Prostate gland (tissue), 2 donors: ENCODE data around the gene SLC30A10. TPM values are rescaled to one million over a fixed set of nuclear protein-coding genes. Genes with fewer than 3 reads are reported as not detected.

ENCODE experiments used
- DNase-seq: peaks from one replicate; pipeline ENCODE4 v3.0.0-alpha.2; 2019; ENCODE audit warnings: low spot score
- H3K27ac ChIP-seq, 2 donors: fragments of 200-600 bp; sonication (generic); 2 replicates each; pipeline ENCODE4 v1.5.1; 2017 to 2019
- H3K27me3 ChIP-seq: fragments of 200-600 bp; sonication (generic); replicated peaks from 2 replicates; pipeline ENCODE4 v1.5.1; 2019; ENCODE audit not compliant: insufficient read depth
- H3K36me3 ChIP-seq, 2 donors: fragments of 200-600 bp; sonication (generic); 1 replicate in 1 of 2; 2 replicates in 1 of 2; pipeline versions ENCODE4 v1.5.1 to v1.8.1; 2017 to 2019
- H3K4me1 ChIP-seq: fragments of 200-600 bp; sonication (generic); replicated peaks from 2 replicates; pipeline ENCODE4 v1.5.1; 2019
- H3K4me3 ChIP-seq, 2 donors: fragments of 200-600 bp; sonication (generic); 2 replicates each; pipeline ENCODE4 v1.5.1; 2017 to 2019
- H3K9me3 ChIP-seq: fragments of 200-600 bp; sonication (generic); 2 replicates; pipeline ENCODE4 v1.5.1; 2017
- POLR2A ChIP-seq: fragments of 450-650 bp; IDR thresholded peaks from one replicate; pipeline ENCODE4 v1.6.1; 2016; ENCODE audit warnings: antibody characterized with exemption, mild to moderate bottlenecking
- POLR2AphosphoS5 ChIP-seq: sonication (generic); formaldehyde crosslinking; IDR thresholded peaks from one replicate; pipeline ENCODE4 v1.6.1; 2017; ENCODE audit warnings: antibody characterized with exemption
- WGBS: methylation state at CpG from one replicate; pipeline ENCODE4 v1.1.5; 2018; 5-methylcytosine and 5-hydroxymethylcytosine counted together
- intact Hi-C: fragments of 100-400 bp; cut with DNase I; formaldehyde crosslinking; loops from one replicate; pipeline ENCODE4 v1.14.2; 2022
- total RNA-seq, 2 donors: library from RNA; depleted of rRNA; stranded (reverse); fragments of >200 nt; gene quantifications; one replicate each; pipeline ENCODE4 v1.1.0, GENCODE V29; 2016
- TF ChIP-seq, protein P1 (sequence below), 4 experiments: fragments of 200-600 bp in 2 of 4; fragments of 450-650 bp in 2 of 4; sonication (generic) in 2 of 4; IDR thresholded peaks; 1 replicate in 3 of 4; 2 replicates in 1 of 4; pipeline ENCODE4 v1.5.1; 2016 to 2019; ENCODE audit warnings: antibody characterized with exemption in 4 of 4, mild to moderate bottlenecking in 2 of 4, moderate library complexity in 2 of 4

SLC30A10 gene
- total RNA-seq, 2 donors from 2014 or later = 0.18 to 1.4 TPM

GRCh38 chr1:219965285-219966070, 37.1 kb upstream of the SLC30A10 start:
- H3K27ac ChIP-seq = no peak overlapping the region
- WGBS = 81% methylated on average over 6 of the region's 6 CpGs
- no peaks in the 10 kb centered on the region for H3K27me3 ChIP-seq
- intact Hi-C loops = no loop called here
- no peak overlapping the region for H3K4me3 ChIP-seq
- TF ChIP-seq POLR2AphosphoS5 (no peak), POLR2A (no peak)
- TF ChIP-seq, protein P1, sequence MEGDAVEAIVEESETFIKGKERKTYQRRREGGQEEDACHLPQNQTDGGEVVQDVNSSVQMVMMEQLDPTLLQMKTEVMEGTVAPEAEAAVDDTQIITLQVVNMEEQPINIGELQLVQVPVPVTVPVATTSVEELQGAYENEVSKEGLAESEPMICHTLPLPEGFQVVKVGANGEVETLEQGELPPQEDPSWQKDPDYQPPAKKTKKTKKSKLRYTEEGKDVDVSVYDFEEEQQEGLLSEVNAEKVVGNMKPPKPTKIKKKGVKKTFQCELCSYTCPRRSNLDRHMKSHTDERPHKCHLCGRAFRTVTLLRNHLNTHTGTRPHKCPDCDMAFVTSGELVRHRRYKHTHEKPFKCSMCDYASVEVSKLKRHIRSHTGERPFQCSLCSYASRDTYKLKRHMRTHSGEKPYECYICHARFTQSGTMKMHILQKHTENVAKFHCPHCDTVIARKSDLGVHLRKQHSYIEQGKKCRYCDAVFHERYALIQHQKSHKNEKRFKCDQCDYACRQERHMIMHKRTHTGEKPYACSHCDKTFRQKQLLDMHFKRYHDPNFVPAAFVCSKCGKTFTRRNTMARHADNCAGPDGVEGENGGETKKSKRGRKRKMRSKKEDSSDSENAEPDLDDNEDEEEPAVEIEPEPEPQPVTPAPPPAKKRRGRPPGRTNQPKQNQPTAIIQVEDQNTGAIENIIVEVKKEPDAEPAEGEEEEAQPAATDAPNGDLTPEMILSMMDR (IDR thresholded peaks at IDR 0.05) = no peak
- DNase-seq = no peak
- H3K4me1 ChIP-seq = no peaks in the 10 kb centered on the region
- no peaks in the 10 kb centered on the region for H3K36me3 ChIP-seq
- H3K9me3 ChIP-seq = no peaks in the 10 kb centered on the region

GRCh38 chr1:219963432-219963831, 35.1 kb upstream of the SLC30A10 start:
- H3K36me3 ChIP-seq = no peaks in the 10 kb centered on the region
- no peaks in the 10 kb centered on the region for H3K4me1 ChIP-seq
- intact Hi-C loops = no loop called here
- no peak overlapping the region for H3K27ac ChIP-seq
- 82% methylated on average over 7 of the region's 7 CpGs for WGBS
- DNase-seq = peak; percentile 7
- TF ChIP-seq, protein P1 (IDR thresholded peaks at IDR 0.05) = no peak
- TF ChIP-seq POLR2A = no peak
- H3K27me3 ChIP-seq = no peaks in the 10 kb centered on the region
- no peaks in the 10 kb centered on the region for H3K9me3 ChIP-seq
- no peak overlapping the region for H3K4me3 ChIP-seq

DNA sequence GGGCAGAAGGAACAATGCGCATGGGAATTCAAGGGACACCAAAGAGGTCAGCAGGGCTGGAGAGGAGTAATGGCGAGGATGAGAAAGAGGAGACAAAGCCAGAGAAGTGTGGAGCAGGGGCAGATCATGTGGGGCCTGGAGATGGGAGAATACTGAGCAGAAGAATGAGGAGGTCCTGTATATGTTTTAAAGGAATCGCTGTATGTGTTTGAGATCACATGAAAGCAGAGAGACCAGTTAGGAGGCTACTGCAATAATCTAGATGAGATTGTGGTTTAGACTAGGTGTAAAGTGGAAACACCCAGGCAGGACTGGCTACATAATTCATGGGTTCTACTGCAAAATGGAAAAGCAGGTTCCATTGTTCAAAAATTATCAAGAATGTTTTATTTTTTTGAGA, 33.3 kb upstream of the SLC30A10 start:
- intact Hi-C loops = no loop called here
- no peak overlapping the region for H3K4me3 ChIP-seq
- no peak overlapping the region for H3K27ac ChIP-seq
- DNase-seq = no peak
- H3K9me3 ChIP-seq = no peaks in the 10 kb centered on the region
- H3K27me3 ChIP-seq = no peaks in the 10 kb centered on the region
- H3K4me1 ChIP-seq = no peaks in the 10 kb centered on the region
- no peaks in the 10 kb centered on the region for H3K36me3 ChIP-seq
- TF ChIP-seq, protein P1 (IDR thresholded peaks at IDR 0.05) = no peak
- TF ChIP-seq POLR2AphosphoS5 (no peak), POLR2A (no peak)
- 95% methylated on average over 3 of the region's 3 CpGs for WGBS

DNA sequence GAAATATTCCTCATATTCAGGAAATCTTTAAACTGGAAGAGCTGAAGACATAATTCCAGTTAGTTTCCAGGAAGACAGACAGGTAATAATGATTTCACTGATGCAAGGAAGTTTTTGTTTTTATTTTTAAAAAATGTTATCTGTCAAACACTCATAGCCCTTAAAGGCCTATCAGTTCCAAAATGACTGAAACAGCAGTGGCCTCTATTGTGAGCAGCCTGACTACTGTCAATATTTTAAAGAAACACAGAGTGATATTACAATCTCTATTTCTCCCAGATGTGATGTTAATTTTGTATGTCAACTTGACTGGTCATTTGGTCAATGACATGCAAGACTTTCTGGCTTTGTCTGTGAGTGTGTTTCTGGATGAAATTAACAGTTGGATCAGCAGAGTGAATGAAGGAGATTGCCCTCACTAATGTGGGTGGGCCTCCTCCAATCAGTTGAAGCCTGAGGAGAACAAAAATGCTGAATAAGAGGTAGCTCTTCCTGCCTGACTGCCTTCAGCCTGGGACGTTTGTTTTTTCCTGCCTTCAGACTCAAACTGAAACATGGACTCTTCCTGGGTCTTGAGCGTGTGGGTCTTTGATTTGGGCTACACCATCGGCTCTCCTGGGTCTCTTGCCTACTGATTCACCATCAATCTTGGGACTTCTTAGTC, 31.3 kb upstream of the SLC30A10 start:
- no peaks in the 10 kb centered on the region for H3K27me3 ChIP-seq
- no peak for DNase-seq
- H3K4me1 ChIP-seq = no peaks in the 10 kb centered on the region
- H3K4me3 ChIP-seq = no peak overlapping the region
- no peaks in the 10 kb centered on the region for H3K9me3 ChIP-seq
- no peak for TF ChIP-seq POLR2A
- TF ChIP-seq, protein P1 (IDR thresholded peaks at IDR 0.05) = no peak
- no peaks in the 10 kb centered on the region for H3K36me3 ChIP-seq
- WGBS = 62% methylated on average over 3 of the region's 3 CpGs
- intact Hi-C loops = no loop called here
- H3K27ac ChIP-seq = no peak overlapping the region
